Daoy (cell line): ENCODE data around the gene ETNK1. TPM values are rescaled to one million over a fixed set of nuclear protein-coding genes. Genes with fewer than 3 reads are reported as not detected.
"Not testable (repeated sequence)": the region's sequence is repeated elsewhere in the genome, so short reads cannot be mapped to it uniquely, and the experiment has no call there.

Experiments used
- DNase-seq: peaks from one replicate; pipeline ENCODE4 v3.0.0-alpha.2; 2015; ENCODE audit warnings: low read depth
- total RNA-seq: library from RNA; depleted of rRNA; stranded (reverse); fragments of >200 nt; shearing (Covaris generic); gene quantifications from 2 replicates; pipeline ENCODE4 v1.2.3, GENCODE V29; 2014; rRNA removed

The ETNK1 gene, protein sequence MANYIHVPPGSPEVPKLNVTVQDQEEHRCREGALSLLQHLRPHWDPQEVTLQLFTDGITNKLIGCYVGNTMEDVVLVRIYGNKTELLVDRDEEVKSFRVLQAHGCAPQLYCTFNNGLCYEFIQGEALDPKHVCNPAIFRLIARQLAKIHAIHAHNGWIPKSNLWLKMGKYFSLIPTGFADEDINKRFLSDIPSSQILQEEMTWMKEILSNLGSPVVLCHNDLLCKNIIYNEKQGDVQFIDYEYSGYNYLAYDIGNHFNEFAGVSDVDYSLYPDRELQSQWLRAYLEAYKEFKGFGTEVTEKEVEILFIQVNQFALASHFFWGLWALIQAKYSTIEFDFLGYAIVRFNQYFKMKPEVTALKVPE
- total RNA-seq, result 37.8 and 38.5 TPM in 2 replicates

DNA sequence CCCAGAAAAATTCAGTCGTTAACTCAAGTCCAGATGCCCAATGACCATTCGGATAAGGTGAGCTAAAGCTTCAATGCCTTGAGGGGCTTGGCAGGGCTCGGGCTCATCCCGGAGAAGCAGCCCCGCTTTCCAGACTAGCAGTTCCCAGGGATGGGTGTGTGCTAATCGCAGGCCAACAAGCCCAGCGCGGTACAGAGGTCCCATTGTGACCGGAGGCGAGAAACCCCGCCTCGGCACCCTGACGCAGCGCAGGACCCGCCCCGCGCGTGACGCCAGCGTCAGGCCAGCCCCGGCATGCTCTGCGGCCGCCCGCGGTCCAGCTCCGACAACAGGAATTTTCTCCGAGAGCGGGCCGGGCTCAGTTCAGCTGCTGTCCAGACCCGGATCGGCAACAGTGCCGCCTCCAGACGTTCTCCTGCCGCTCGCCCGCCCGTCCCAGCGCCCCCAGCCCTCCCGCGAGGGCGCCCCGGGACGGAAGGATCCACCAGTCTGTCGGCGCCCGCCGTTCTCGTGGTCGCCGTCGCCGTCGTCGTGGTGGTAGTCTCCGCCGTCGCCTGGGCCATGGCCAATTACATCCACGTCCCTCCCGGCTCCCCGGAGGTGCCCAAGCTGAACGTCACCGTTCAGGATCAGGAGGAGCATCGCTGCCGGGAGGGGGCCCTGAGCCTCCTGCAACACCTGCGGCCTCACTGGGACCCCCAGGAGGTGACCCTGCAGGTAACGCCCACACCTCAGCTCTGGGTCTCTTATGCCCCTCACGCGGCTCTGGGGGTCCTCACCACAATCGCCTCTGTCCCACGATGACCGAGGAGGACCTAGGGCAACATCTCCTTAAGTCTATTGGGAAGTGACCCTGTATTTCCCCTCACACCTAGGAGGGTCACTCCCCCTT lies at the start of gene ETNK1:
TSS of gene ETNK1 (plus strand) at position 302 of the 892 bp plus-strand sequence. CDS start at position 562, 260 bp downstream.
- DNase-seq, result peak; percentile 96

DNA sequence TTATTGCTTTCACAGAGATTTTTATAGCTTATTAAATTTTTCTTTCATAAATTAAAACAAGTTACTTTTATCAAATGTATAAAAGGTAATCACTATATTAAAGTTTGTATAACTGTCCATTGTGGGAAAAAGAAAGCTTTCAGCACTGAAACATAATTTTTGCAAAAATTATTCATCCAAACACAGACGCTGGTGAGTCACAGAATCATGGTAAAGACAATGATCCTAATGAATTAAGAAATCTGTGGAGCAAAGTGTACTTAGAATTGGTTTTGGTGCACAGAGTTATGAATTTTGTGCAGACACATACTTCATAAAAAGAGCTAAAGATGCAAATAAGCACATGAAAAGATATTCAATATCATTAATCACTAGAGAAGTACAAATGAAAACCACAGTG lies 48.9 kb upstream of the ETNK1 start:
- DNase-seq, result no peak

DNA sequence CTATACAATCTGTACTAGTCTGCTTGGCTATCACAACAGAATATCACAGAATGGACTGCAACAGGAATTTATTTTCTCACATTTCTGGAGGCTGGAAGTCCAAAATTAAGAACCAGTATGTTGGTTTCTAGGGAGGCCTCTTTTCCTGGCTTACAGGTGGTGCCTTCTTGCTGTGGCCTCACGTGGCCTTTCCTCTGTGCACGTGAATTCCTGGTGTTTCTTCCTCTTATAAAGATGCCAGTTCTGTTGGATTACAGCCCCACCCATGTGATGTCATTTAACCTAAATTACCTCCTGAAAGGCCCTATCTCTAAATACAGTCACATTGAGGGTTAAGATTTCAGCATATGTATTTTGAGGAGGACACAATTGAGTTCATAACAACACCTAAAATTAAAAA lies 48.5 kb upstream of the ETNK1 start:
- DNase-seq, result no peak

DNA sequence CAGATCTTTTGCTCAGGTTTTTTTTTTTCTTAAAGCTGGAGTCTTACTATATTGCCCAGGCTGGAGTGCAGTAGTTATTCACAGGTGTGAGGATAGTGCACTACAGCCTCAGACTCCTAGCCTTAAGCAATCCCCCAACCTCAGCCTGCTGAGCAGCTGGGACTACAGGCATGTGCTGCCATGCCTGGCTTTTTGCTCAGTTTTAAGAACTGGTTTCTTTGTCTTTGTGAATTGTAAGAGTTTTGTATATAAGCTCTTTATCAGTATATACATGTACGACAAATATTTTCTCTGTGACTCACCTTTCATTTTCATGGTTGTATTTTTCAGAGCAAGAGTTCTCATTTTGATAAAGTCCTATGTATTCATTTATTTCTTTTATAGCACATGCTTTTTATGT lies 47.3 kb upstream of the ETNK1 start:
- no peak for DNase-seq

- no peak for DNase-seq
Observed at GRCh38 chr12:22578328-22578727, 46.6 kb upstream of the ETNK1 start.

DNA sequence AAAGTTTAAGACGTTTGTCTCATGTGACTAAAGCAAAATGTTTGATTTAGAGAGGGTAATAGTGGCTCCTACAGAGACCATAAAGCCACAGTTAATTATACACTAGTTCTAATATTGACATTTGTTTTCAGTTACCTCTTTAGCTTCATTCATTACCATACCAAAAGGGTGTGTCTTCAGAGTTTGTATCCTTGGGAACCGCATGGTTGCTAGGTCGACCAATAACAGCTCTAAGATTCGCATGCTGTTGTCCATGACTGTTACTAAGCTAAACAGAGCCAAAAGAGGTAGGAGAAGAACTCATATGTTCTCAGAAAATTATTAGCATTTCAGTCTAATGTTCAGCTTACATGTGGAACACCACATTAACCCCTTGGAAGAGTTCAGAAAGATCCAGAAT lies 36.2 kb upstream of the ETNK1 start:
- no peak for DNase-seq

DNA sequence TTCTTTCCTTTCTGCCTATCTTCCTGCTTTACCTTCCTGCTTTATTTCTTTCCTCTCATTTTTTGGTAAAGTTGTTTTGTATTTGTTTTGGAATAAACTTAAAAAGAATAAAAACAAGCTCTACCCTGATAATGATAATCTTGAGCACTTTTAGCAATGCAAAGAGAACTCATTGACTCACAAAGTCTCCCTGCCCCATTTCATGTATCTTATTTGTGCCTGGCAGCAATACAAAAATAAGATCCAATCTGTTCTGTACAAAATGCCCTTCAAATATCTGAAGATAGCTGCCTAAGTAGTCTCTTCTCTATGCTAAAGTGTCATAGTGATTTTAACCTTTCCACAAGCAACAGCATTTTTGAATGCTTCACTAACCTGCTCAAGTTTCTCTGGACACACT lies 31.1 kb upstream of the ETNK1 start:
- no peak for DNase-seq

DNA sequence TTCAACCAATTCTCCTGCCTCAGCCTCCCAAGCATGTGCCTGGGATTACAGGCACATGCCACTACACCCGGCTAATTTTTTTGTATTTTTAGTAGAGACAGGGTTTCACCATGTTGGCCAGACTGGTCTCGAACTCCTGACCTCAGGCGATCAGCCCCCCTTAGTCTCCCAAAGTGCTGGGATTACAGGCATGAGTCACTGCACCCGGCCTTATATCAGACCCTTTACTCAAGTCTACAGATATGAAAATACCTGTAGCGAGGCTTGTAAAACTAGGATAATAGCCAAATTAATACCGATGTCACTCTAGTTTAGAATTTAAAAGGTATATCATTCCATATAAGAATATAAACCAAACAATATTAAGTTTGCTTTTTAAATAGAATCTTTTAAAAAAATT lies 27.4 kb upstream of the ETNK1 start:
- not testable (repeated sequence) for DNase-seq

DNA sequence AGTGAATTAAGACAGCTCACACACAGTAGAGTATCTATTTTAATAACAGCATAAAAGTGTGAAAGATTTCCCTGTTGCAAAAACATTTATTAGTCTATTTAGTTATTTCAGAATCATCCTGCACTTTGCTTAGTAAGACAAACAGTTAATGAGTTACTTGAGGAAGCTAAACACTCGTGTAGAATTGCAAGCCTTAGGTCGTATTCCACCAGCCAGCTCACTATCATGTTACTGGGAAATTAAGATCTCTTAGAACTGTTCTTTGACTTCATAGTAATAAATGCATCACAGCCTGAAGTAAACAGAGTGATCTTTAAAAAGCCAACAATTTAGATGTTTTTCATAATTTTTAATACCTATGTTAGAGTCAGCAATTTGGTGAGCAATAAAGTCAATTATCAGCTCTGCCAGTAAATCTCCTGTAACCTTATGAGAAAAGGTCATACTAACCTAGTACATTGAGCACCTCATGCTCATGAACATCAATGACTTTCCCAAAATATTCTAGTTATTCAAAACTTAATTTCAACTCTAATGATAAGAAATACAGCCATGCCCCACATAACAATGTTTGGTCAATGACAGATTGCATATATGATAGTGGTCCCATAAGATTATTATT lies 26.7 kb upstream of the ETNK1 start:
- DNase-seq, result no peak

GRCh38 chr12:22598763-22599161 lies 26.2 kb upstream of the ETNK1 start:
- no peak for DNase-seq

- no peak for DNase-seq
Observed at GRCh38 chr12:22600181-22600580, 24.8 kb upstream of the ETNK1 start.

- DNase-seq, result no peak
Observed at GRCh38 chr12:22609501-22609900, 15.5 kb upstream of the ETNK1 start.

- DNase-seq, result no peak
Observed at GRCh38 chr12:22610131-22610530, 14.8 kb upstream of the ETNK1 start.

DNA sequence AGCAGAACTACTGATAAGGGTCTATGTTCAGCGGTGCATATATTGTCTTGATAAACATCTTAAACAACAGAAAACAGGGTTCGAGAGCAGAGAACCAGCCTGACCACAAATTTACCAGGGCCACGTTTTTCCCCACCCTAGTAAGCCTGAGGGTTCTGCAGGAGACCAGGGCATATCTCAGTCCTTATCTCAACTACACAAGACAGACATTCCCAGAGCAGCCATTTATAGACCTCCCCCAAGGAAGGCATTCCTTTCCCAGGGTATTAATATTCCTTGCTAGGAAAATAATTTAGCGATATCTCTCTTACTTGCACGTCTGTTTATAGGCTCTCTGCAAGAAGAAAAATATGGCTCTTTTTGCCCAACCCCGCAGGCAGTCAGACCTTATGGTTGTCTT lies 12.1 kb upstream of the ETNK1 start:
- DNase-seq, result not testable (repeated sequence)

GRCh38 chr12:22615963-22616501 lies 8.9 kb upstream of the ETNK1 start:
- DNase-seq, result no peak

DNA sequence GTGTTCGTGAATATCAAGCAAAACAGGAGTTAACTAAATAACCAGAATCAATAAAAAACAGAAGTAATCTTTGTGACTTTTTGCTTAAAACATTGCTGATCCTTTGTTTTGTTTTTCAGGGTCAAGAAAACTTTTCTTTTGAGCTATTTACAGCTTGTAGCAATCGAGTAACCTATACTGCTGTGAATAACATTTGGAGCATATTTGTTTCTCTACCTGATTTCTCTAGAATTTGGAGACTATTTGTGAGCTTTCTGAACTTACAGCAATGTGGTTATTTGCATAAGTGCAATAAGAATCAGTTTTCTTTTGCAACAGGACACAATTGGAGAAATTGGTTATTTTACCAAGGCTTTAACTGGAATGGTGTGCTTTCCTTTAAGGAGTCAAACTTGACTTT lies 7.3 kb upstream of the ETNK1 start:
- DNase-seq, result no peak

DNA sequence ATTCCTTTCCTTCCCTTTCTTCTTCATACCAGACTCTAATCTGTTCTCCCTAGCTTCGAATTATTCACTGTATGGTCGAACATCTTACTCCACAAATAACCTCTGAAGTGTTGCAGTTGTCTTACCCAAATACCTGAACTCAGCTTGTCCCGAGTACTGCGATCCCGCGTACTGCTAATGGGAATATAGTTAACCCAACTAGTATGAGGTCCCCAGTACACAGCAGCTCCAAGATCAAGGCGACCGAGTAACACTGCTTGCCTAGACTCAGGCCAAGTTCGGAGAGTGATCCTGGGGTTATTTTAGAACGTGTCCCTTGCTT lies 462 bp upstream of the ETNK1 start:
- DNase-seq, result no peak

DNA sequence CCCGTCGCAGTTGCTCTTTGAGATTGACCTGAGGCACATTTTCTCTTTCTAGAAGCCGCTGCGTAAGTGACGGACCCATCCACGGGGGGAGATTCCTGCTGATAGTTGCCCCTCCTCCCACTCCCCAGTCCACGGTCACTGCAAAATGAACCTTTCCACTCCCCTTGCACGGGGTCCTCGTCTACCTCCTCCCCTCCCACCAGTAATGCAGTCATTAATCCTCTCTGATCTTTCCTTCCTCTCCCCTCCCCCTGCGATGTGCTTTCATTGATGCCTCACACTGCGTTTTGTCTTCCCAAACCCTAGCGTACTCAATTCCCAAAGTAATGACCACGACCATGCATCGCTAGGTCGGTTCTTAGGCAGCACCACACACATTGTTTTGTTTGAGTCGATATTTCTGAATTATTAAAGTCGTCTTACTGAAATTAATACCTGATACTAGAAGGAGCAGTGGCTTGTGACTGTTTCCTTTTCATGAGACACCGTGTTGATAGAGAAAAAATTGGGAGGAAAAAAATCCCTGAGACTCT lies 857 bp downstream of the ETNK1 start:
- DNase-seq, result peak; percentile 51

GRCh38 chr12:22626406-22626805 lies 1.4 kb downstream of the ETNK1 start:
- DNase-seq, result peak; percentile 13

GRCh38 chr12:22627371-22627770 lies 2.4 kb downstream of the ETNK1 start:
- no peak for DNase-seq

GRCh38 chr12:22628228-22628627 lies 3.3 kb downstream of the ETNK1 start:
- DNase-seq, result no peak

GRCh38 chr12:22631863-22632463 lies 7.0 kb downstream of the ETNK1 start:
- DNase-seq, result no peak
